HEK293 (cell line): ENCODE measurements around the gene CREB3.

Experiments used
- CTCF ChIA-PET: fragments of 350-600 bp; formaldehyde crosslinking; extraction: SDS; loops from one replicate; lab custom pipeline; 2021; ENCODE audit warnings: antibody characterized with exemption; lab: Yijun Ruan, JAX
- POLR2A ChIA-PET: fragments of 300-600 bp; formaldehyde crosslinking; extraction: SDS; loops from one replicate; lab custom pipeline; 2020; ENCODE audit warnings: antibody characterized with exemption, inconsistent platforms; lab: Yijun Ruan, JAX
- H3K27ac ChIP-seq: fragments of 200-500 bp; sonication (Bioruptor generic); 2 replicates; pipeline ENCODE4 v1.5.1; 2014; ENCODE audit warnings: low read depth, low read length, control low read depth, inconsistent platforms; ENCODE audit errors: extremely low read depth
- H3K36me3 ChIP-seq, 2 experiments: fragments of 200-500 bp in 1 of 2; sonication (Bioruptor generic) in 1 of 2; 1 replicate in 1 of 2; 2 replicates in 1 of 2; pipeline ENCODE4 v1.5.1; 2014 to 2017; ENCODE audit warnings: inconsistent platforms in 2 of 2, low read length in 2 of 2; ENCODE audit not compliant: control insufficient read depth in 2 of 2, insufficient read depth in 1 of 2
- H3K4me1 ChIP-seq: fragments of 200-500 bp; sonication (Bioruptor generic); 2 replicates; pipeline ENCODE4 v1.5.1; 2014; ENCODE audit warnings: mild to moderate bottlenecking, low read length, inconsistent platforms; ENCODE audit not compliant: control insufficient read depth, insufficient read depth
- H3K4me3 ChIP-seq: 2 replicates; pipeline ENCODE4 v1.5.1; 2011; ENCODE audit warnings: low read depth, mild to moderate bottlenecking, control low read depth, low read length, moderate library complexity
- H3K9me3 ChIP-seq: fragments of 200-500 bp; sonication (Bioruptor generic); 2 replicates; pipeline ENCODE4 v1.5.1; 2014; ENCODE audit warnings: low read depth, low read length, inconsistent platforms; ENCODE audit not compliant: control insufficient read depth, insufficient read depth
- GLIS2 ChIP-seq: fragments of 450-650 bp; formaldehyde crosslinking; IDR thresholded peaks from 2 replicates; pipeline ENCODE4 v1.5.1; 2016; ENCODE audit warnings: missing biosample characterization, missing genetic modification characterization
- KLF8 ChIP-seq: fragments of 450-650 bp; formaldehyde crosslinking; IDR thresholded peaks from 2 replicates; pipeline ENCODE4 v1.5.1; 2016; ENCODE audit warnings: missing biosample characterization, missing genetic modification characterization
- MZF1 ChIP-seq: fragments of 450-650 bp; formaldehyde crosslinking; IDR thresholded peaks from 2 replicates; pipeline ENCODE4 v1.5.1; 2017; ENCODE audit warnings: missing biosample characterization, missing genetic modification characterization, borderline replicate concordance
- SCRT1 ChIP-seq: fragments of 450-650 bp; formaldehyde crosslinking; IDR thresholded peaks from 2 replicates; pipeline ENCODE4 v1.5.1; 2016; ENCODE audit warnings: missing biosample characterization, missing genetic modification characterization, borderline replicate concordance
- SP3 ChIP-seq: fragments of 450-650 bp; formaldehyde crosslinking; IDR thresholded peaks from 2 replicates; pipeline ENCODE4 v1.5.1; 2016; ENCODE audit warnings: missing biosample characterization, missing genetic modification characterization
- TRIM28 ChIP-seq: IDR thresholded peaks from 2 replicates; pipeline ENCODE4 v1.6.1; 2011; ENCODE audit warnings: low read length, control low read depth, borderline replicate concordance
- ZBTB7A ChIP-seq: fragments of 450-650 bp; formaldehyde crosslinking; IDR thresholded peaks from 2 replicates; pipeline ENCODE4 v1.5.1; 2016; ENCODE audit warnings: low read depth, missing biosample characterization, missing genetic modification characterization
- ZBTB8A ChIP-seq: fragments of 450-650 bp; formaldehyde crosslinking; IDR thresholded peaks from 2 replicates; pipeline ENCODE4 v1.5.1; 2016; ENCODE audit warnings: missing biosample characterization, missing genetic modification characterization
- ZNF133 ChIP-seq: fragments of 450-650 bp; formaldehyde crosslinking; IDR thresholded peaks from 2 replicates; pipeline ENCODE4 v1.5.1; 2016; ENCODE audit warnings: missing biosample characterization, missing genetic modification characterization
- ZNF214 ChIP-seq: fragments of 450-650 bp; formaldehyde crosslinking; IDR thresholded peaks from 2 replicates; pipeline ENCODE4 v1.5.1; 2017; ENCODE audit warnings: missing biosample characterization, mild to moderate bottlenecking, missing genetic modification characterization, borderline replicate concordance
- ZNF26 ChIP-seq: fragments of 450-650 bp; formaldehyde crosslinking; IDR thresholded peaks from 2 replicates; pipeline ENCODE4 v1.5.1; 2016; ENCODE audit warnings: missing biosample characterization, missing genetic modification characterization
- ZNF341 ChIP-seq: fragments of 450-650 bp; formaldehyde crosslinking; IDR thresholded peaks from 2 replicates; pipeline ENCODE4; 2016; ENCODE audit warnings: low read depth, missing biosample characterization, missing genetic modification characterization
- ZNF366 ChIP-seq: fragments of 450-650 bp; formaldehyde crosslinking; conservative IDR thresholded peaks from 2 replicates; pipeline ENCODE4 v1.5.1; 2016; ENCODE audit warnings: missing biosample characterization, missing genetic modification characterization
- ZNF398 ChIP-seq: fragments of 450-650 bp; formaldehyde crosslinking; IDR thresholded peaks from 2 replicates; pipeline ENCODE4 v1.5.1; 2017; ENCODE audit warnings: missing biosample characterization, missing genetic modification characterization
- ZNF654 ChIP-seq: fragments of 450-650 bp; formaldehyde crosslinking; IDR thresholded peaks from 2 replicates; pipeline ENCODE4 v1.5.1; 2016; ENCODE audit warnings: low read depth, missing biosample characterization, missing genetic modification characterization
- TF ChIP-seq, protein P1 (sequence below): fragments of 450-650 bp; formaldehyde crosslinking; conservative IDR thresholded peaks from 2 replicates; pipeline ENCODE4 v1.5.1; 2016; ENCODE audit warnings: low read depth, missing biosample characterization, missing genetic modification characterization
- TF ChIP-seq, protein P2 (sequence below): fragments of 450-650 bp; formaldehyde crosslinking; IDR thresholded peaks from 2 replicates; pipeline ENCODE4 v1.5.1; 2016; ENCODE audit warnings: missing biosample characterization, missing genetic modification characterization

CREB3 gene

GRCh38 chr9:35689542-35690293, 42.7 kb upstream of the CREB3 start, which contains the start of gene TPM2:
TSS of gene TPM2 (minus strand) at chr9:35689925. CDS start at chr9:35689817, 108 bp downstream.
- TF ChIP-seq ZBTB7A = no peak
- peak; percentile 35; the same call in 1 of the 2 replicates for TF ChIP-seq KLF8 (tag by site-specific recombination)
- TF ChIP-seq, all 188 proteins: peak for 1
- ChIA-PET POLR2A (interaction anchor here (0.5 to 2.9 kb wide), 8 partner anchors 25 to 73 kb away, joined by 3 to 23 read pairs (median 9); partner anchors contain the start of genes ARHGEF39, CCDC107, CREB3 and RMRP), CTCF (interaction anchor here (0.7 to 9.0 kb wide), 3 partner anchors 29 to 42 kb away, joined by 3 to 157 read pairs (median 13); partner anchors contain the start of genes ARHGEF39, CCDC107 and RMRP)
- Histone ChIP-seq H3K4me3 (peak within 1 kb of the TSS; percentile 58), H3K27ac (peak within 1 kb of the TSS; percentile 56; the same call in 1 of the 2 replicates), H3K4me1 (peaks cover 3% of the 10 kb centered on the region; the same call in 1 of the 2 replicates), H3K9me3 (no peaks in the 10 kb centered on the region), H3K36me3 (peaks cover 0 to 10% of the 10 kb centered on the region in 2 experiments; a peak in 1 of 3 replicates)

GRCh38 chr9:35690294-35690613, 42.2 kb upstream of the CREB3 start:
- POLR2A ChIA-PET = interaction anchor here (0.7 to 2.9 kb wide), 11 partner anchors 10 to 342 kb away, joined by 3 to 23 read pairs (median 7); partner anchors contain the start of genes ARHGEF39, CCDC107, CREB3 and HRCT1
- H3K27ac ChIP-seq = no peak overlapping the region

GRCh38 chr9:35690614-35691333, 41.7 kb upstream of the CREB3 start:
- H3K4me1 ChIP-seq = peaks cover 3% of the 10 kb centered on the region; the same call in 1 of the 2 replicates
- ChIA-PET CTCF (interaction anchor here (0.7 to 9.0 kb wide), 7 partner anchors 11 to 87 kb away, joined by 3 to 157 read pairs (median 3); partner anchors contain the start of genes ARHGEF39, CCDC107 and RMRP), POLR2A (interaction anchor here (0.6 to 2.9 kb wide), 15 partner anchors 10 to 1953 kb away, joined by 3 to 23 read pairs (median 5); partner anchors contain the start of genes ARHGEF39, CCDC107, CREB3 and HRCT1)
- H3K9me3 ChIP-seq = no peaks in the 10 kb centered on the region
- H3K36me3 ChIP-seq = peaks cover 0 to 2% of the 10 kb centered on the region in 2 experiments; a peak in 1 of 3 replicates
- peak overlapping the region; percentile 56; the same call in 1 of the 2 replicates for H3K27ac ChIP-seq
- H3K4me3 ChIP-seq = peak overlapping the region; percentile 58
- TF ChIP-seq SP3 (tag by site-specific recombination) (peak; percentile 59), ZBTB8A (tag by site-specific recombination) (peak; percentile 87), KLF8 (tag by site-specific recombination) (peak; percentile 32; the same call in 1 of the 2 replicates), ZNF26 (tag by site-specific recombination) (no peak), ZNF398 (tag by site-specific recombination) (peak; percentile 97), ZNF341 (tag by site-specific recombination) (peak; percentile 39), ZNF366 (peak; percentile 50; the same call in 1 of the 2 replicates), GLIS2 (tag by site-specific recombination) (peak; percentile 50), ZNF214 (no peak)
- TF ChIP-seq, protein P1, sequence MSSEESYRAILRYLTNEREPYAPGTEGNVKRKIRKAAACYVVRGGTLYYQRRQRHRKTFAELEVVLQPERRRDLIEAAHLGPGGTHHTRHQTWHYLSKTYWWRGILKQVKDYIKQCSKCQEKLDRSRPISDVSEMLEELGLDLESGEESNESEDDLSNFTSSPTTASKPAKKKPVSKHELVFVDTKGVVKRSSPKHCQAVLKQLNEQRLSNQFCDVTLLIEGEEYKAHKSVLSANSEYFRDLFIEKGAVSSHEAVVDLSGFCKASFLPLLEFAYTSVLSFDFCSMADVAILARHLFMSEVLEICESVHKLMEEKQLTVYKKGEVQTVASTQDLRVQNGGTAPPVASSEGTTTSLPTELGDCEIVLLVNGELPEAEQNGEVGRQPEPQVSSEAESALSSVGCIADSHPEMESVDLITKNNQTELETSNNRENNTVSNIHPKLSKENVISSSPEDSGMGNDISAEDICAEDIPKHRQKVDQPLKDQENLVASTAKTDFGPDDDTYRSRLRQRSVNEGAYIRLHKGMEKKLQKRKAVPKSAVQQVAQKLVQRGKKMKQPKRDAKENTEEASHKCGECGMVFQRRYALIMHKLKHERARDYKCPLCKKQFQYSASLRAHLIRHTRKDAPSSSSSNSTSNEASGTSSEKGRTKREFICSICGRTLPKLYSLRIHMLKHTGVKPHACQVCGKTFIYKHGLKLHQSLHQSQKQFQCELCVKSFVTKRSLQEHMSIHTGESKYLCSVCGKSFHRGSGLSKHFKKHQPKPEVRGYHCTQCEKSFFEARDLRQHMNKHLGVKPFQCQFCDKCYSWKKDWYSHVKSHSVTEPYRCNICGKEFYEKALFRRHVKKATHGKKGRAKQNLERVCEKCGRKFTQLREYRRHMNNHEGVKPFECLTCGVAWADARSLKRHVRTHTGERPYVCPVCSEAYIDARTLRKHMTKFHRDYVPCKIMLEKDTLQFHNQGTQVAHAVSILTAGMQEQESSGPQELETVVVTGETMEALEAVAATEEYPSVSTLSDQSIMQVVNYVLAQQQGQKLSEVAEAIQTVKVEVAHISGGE = 0 out of 2 replicates have a peak, but pooled peaks have one; percentile 17
- TF ChIP-seq, protein P2, sequence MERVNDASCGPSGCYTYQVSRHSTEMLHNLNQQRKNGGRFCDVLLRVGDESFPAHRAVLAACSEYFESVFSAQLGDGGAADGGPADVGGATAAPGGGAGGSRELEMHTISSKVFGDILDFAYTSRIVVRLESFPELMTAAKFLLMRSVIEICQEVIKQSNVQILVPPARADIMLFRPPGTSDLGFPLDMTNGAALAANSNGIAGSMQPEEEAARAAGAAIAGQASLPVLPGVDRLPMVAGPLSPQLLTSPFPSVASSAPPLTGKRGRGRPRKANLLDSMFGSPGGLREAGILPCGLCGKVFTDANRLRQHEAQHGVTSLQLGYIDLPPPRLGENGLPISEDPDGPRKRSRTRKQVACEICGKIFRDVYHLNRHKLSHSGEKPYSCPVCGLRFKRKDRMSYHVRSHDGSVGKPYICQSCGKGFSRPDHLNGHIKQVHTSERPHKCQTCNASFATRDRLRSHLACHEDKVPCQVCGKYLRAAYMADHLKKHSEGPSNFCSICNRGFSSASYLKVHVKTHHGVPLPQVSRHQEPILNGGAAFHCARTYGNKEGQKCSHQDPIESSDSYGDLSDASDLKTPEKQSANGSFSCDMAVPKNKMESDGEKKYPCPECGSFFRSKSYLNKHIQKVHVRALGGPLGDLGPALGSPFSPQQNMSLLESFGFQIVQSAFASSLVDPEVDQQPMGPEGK = peak; percentile 60; the same call in 1 of the 2 replicates

More at GRCh38 chr9:35690294-35690613, 42.2 kb upstream of the CREB3 start:
- H3K4me1 ChIP-seq = peaks cover 3% of the 10 kb centered on the region; the same call in 1 of the 2 replicates
- peak overlapping the region; percentile 58 for H3K4me3 ChIP-seq
- CTCF ChIA-PET = interaction anchor here (0.7 to 9.0 kb wide), 5 partner anchors 25 to 86 kb away, joined by 3 to 157 read pairs (median 3); partner anchors contain the start of genes ARHGEF39, CCDC107 and RMRP
- peaks cover 0 to 4% of the 10 kb centered on the region in 2 experiments; a peak in 1 of 3 replicates for H3K36me3 ChIP-seq
- H3K9me3 ChIP-seq = no peaks in the 10 kb centered on the region
- TF ChIP-seq ZNF133 (tag by site-specific recombination) (no peak), ZNF654 (no peak), MZF1 (no peak), SCRT1 (tag by site-specific recombination) (no peak), TRIM28 (no peak)
